Natural killer cell (primary cell): Measurements from ENCODE around the gene SLC35D1. TPM values are rescaled to one million over a fixed set of nuclear protein-coding genes. Genes with fewer than 3 reads are reported as not detected.
"Not testable (repeated sequence)": the region's sequence is repeated elsewhere in the genome, so short reads cannot be mapped to it uniquely, and the experiment has no call there.

ENCODE experiments used
- ATAC-seq, 3 donors: fragments of 150-1000 bp in 2 of 3; fragments of 200-7000 bp in 1 of 3; cut with Tn5 transposase; 1 replicate in 1 of 3; 2 replicates in 2 of 3; pipeline ENCODE4 v1.10.0; 2021; ENCODE audit warnings: mild to moderate bottlenecking in 2 of 3, moderate library complexity in 2 of 3
- DNase-seq, 2 donors: peaks; one replicate each; pipeline versions ENCODE4 v3.0.0 to v3.0.0-alpha.2; 2013 to 2021; ENCODE audit warnings: mixed read lengths in 1 of 2
- H3K27ac ChIP-seq: one replicate; pipeline ENCODE4 v1.5.1; 2013; ENCODE audit warnings: mild to moderate bottlenecking, low read length
- H3K27me3 ChIP-seq: one replicate; pipeline ENCODE4 v1.6.1; 2013; ENCODE audit warnings: low read length; ENCODE audit not compliant: control insufficient read depth, insufficient read depth
- H3K36me3 ChIP-seq: one replicate; pipeline ENCODE4 v1.6.1; 2013; ENCODE audit warnings: low read length; ENCODE audit not compliant: control insufficient read depth, insufficient read depth
- H3K4me1 ChIP-seq: one replicate; pipeline ENCODE4 v1.6.1; 2013; ENCODE audit warnings: low read length; ENCODE audit not compliant: control insufficient read depth, insufficient read depth
- H3K4me3 ChIP-seq: one replicate; pipeline ENCODE4 v1.5.1; 2013; ENCODE audit warnings: low read length
- H3K9me3 ChIP-seq: one replicate; pipeline ENCODE4 v1.6.1; 2013; ENCODE audit warnings: low read length; ENCODE audit not compliant: control insufficient read depth, insufficient read depth
- H3K27ac Mint-ChIP-seq, 2 donors: one replicate each; pipeline ENCODE4 v1.8.0; 2022; ENCODE audit warnings: mild to moderate bottlenecking in 2 of 2, mixed read lengths in 2 of 2, moderate library complexity in 1 of 2
- H3K27me3 Mint-ChIP-seq, 2 donors: one replicate each; pipeline ENCODE4 v1.8.0; 2022; ENCODE audit warnings: low read depth in 2 of 2, mixed read lengths in 2 of 2
- H3K36me3 Mint-ChIP-seq: one replicate; pipeline ENCODE4 v1.8.0; 2022; ENCODE audit warnings: mixed read lengths
- H3K4me1 Mint-ChIP-seq, 2 donors: one replicate each; pipeline ENCODE4 v1.8.0; 2022; ENCODE audit warnings: mixed read lengths in 2 of 2
- H3K4me3 Mint-ChIP-seq: one replicate; pipeline ENCODE4 v1.8.0; 2022; ENCODE audit warnings: mild to moderate bottlenecking, moderate library complexity, mixed read lengths
- H3K9me3 Mint-ChIP-seq, 2 donors: one replicate each; pipeline ENCODE4 v1.8.0; 2022; ENCODE audit warnings: mixed read lengths in 2 of 2
- WGBS: methylation state at CpG from one replicate; pipeline ENCODE4 v1.1.7; 2013; ENCODE audit warnings: missing lambda C conversion rate; ENCODE audit not compliant: insufficient coverage; 5-methylcytosine and 5-hydroxymethylcytosine counted together
- intact Hi-C: fragments of 100-400 bp; cut with micrococcal nuclease; formaldehyde crosslinking; loops from one replicate; pipeline ENCODE4 v1.14.2; 2022
- total RNA-seq, 4 donors: library from RNA; stranded (reverse); fragments of 120-200 nt in 1 of 4; gene quantifications; one replicate each; pipeline versions ENCODE4 v1.2.3 to v1.2.4, GENCODE V29; 2013 to 2022
- TF ChIP-seq, protein P1 (sequence below): fragments of 200-600 bp; IDR thresholded peaks from one replicate; pipeline ENCODE4 v1.8.0; 2022; ENCODE audit warnings: antibody characterized with exemption

The SLC35D1 gene
- total RNA-seq, 3 donors from 2014 or later (not counting 1 experiment from before 2014, with no cell fraction given), result 12.9 to 17.0 (median 16.1) TPM

DNA sequence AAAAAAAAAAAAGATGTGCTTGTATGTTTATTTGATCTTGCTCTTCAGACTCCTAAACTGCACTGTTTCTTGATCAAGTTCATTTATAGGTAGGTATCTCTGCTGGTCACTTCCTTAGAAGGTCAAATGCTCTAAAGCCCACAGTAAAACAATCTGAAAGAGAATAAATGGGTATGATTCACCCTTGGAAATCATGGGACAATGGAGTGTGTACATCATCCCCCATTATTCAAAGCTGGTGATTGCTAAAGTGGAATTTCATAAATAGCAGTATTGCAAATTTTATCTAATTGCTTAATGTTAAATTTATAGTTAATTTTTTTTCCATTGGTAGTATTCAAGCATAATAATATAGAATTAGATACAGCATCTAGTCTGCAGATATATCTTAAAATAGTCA lies 75.7 kb downstream of the SLC35D1 start:
- no peaks in the 10 kb centered on the region for H3K4me1 ChIP-seq
- H3K36me3 Mint-ChIP-seq, result peaks cover 6% of the 10 kb centered on the region
- TF ChIP-seq, protein P1, sequence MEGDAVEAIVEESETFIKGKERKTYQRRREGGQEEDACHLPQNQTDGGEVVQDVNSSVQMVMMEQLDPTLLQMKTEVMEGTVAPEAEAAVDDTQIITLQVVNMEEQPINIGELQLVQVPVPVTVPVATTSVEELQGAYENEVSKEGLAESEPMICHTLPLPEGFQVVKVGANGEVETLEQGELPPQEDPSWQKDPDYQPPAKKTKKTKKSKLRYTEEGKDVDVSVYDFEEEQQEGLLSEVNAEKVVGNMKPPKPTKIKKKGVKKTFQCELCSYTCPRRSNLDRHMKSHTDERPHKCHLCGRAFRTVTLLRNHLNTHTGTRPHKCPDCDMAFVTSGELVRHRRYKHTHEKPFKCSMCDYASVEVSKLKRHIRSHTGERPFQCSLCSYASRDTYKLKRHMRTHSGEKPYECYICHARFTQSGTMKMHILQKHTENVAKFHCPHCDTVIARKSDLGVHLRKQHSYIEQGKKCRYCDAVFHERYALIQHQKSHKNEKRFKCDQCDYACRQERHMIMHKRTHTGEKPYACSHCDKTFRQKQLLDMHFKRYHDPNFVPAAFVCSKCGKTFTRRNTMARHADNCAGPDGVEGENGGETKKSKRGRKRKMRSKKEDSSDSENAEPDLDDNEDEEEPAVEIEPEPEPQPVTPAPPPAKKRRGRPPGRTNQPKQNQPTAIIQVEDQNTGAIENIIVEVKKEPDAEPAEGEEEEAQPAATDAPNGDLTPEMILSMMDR, result no peak
- H3K27me3 Mint-ChIP-seq, result no peaks in the 10 kb centered on the region
- peaks cover 12 to 25% of the 10 kb centered on the region in 2 donors for H3K4me1 Mint-ChIP-seq
- no peak overlapping the region for H3K27ac ChIP-seq
- H3K36me3 ChIP-seq, result peaks cover 68% of the 10 kb centered on the region
- no peak for DNase-seq
- no peaks in the 10 kb centered on the region for H3K9me3 ChIP-seq
- no peak overlapping the region for H3K4me3 Mint-ChIP-seq
- intact Hi-C loops, result no loop called here
- H3K4me3 ChIP-seq, result no peak overlapping the region
- H3K27ac Mint-ChIP-seq, result peak overlapping the region; percentile 17 to 58
- H3K9me3 Mint-ChIP-seq, result no peaks in the 10 kb centered on the region
- H3K27me3 ChIP-seq, result no peaks in the 10 kb centered on the region
- no peak for ATAC-seq

DNA sequence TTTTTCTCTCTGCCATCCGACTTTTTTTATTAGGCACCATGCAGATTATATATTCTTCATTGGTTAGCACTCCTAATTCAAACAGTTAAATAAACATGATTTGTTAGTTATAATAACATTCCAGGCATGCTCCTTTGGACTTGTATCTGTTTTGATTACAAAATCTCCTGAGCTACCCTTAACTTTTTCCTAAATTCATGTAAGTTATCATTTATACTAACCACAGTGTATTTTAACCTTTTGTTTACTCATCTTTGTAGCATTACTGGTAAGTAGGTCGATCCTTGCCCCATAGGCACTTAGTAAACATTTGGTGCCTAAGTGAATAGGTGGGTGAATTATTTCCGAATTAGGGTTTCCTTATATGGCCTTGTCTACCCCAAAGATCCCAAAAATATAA lies 85.4 kb downstream of the SLC35D1 start:
- DNase-seq, result no peak
- Histone ChIP-seq H3K27me3 (no peaks in the 10 kb centered on the region), H3K27ac (no peak overlapping the region), H3K36me3 (peaks cover 69% of the 10 kb centered on the region), H3K9me3 (no peaks in the 10 kb centered on the region), H3K4me3 (no peak overlapping the region), H3K4me1 (no peaks in the 10 kb centered on the region)
- Mint-ChIP-seq H3K27me3 (no peaks in the 10 kb centered on the region), H3K4me3 (no peak overlapping the region), H3K27ac (peak overlapping the region in 1 of 2 donors; percentile 56), H3K4me1 (peaks cover 18 to 27% of the 10 kb centered on the region in 2 donors), H3K9me3 (peaks cover 0 to 4% of the 10 kb centered on the region in 2 donors), H3K36me3 (peaks cover 31% of the 10 kb centered on the region)
- TF ChIP-seq, protein P1, result no peak
- no peak for ATAC-seq
- intact Hi-C loops, result no loop called here
- 90% methylated on average over 1 of the region's 3 CpGs for WGBS

DNA sequence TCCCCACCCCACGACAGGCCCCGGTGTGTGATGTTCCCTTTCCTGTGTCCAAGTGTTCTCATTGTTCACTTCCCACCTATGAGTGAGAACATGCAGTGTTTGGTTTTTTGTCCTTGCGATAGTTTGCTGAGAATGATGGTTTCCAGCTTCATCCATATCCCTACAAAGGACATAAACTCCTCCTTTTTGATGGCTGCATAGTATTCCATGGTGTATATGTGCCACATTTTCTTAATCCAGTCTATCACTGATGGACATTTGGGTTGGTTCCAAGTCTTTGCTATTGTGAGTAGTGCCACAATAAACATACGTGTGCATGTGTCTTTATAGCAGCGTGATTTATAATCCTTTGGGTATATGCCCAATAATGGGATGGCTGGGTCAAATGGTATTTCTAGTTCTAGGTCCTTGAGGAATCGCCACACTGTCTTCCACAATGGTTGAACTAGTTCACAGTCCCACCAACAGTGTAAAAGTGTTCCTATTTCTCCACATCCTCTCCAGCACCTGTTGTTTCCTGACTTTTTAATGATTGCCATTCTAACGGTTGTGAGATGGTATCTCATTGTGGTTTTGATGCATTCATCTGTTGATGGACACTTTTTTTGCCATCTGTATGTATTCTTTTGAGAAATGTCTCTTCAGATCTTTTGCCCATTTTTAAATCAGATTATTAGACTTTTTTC lies 87.6 kb downstream of the SLC35D1 start:
- H3K27ac ChIP-seq, H3K27me3 Mint-ChIP-seq, DNase-seq, H3K4me1 ChIP-seq, ATAC-seq, intact Hi-C loops, H3K4me3 ChIP-seq, H3K27me3 ChIP-seq, H3K9me3 Mint-ChIP-seq, H3K4me3 Mint-ChIP-seq, H3K9me3 ChIP-seq: not testable (repeated sequence)
- H3K36me3 ChIP-seq, result peaks cover 70% of the 10 kb centered on the region
- H3K36me3 Mint-ChIP-seq, result peaks cover 25% of the 10 kb centered on the region
- 81% methylated on average over 3 of the region's 7 CpGs for WGBS
- H3K4me1 Mint-ChIP-seq, result peaks cover 23 to 33% of the 10 kb centered on the region in 2 donors
- peak overlapping the region; percentile 44 to 58 for H3K27ac Mint-ChIP-seq

DNA sequence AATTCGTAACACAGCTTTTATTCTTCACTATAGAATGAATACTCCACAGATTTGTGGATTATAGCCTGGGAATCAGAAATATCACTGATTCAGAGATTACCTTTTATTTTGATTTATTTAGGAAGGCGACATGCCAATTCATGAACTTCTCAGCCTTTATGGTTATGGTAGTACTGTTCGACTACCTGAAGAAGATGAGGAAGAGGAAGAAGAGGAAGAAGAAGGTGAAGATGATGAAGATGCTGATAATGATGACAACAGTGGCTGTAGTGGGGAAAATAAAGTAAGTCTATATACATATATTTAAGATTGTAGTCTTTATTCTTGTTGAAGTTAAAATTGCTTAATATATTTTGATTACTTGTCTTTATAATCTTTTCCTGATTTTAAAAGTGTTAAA lies 96.0 kb downstream of the SLC35D1 start:
- Mint-ChIP-seq H3K36me3 (no peaks in the 10 kb centered on the region), H3K9me3 (no peaks in the 10 kb centered on the region), H3K27ac (peak overlapping the region in 1 of 2 donors; percentile 65), H3K4me1 (peaks cover 40 to 50% of the 10 kb centered on the region in 2 donors), H3K27me3 (no peaks in the 10 kb centered on the region), H3K4me3 (no peak overlapping the region)
- intact Hi-C loops, result no loop called here
- Histone ChIP-seq H3K36me3 (peaks cover 64% of the 10 kb centered on the region), H3K9me3 (no peaks in the 10 kb centered on the region), H3K27ac (no peak overlapping the region), H3K27me3 (no peaks in the 10 kb centered on the region), H3K4me3 (no peak overlapping the region), H3K4me1 (no peaks in the 10 kb centered on the region)
- DNase-seq (no peak), ATAC-seq (no peak)
- TF ChIP-seq, protein P1, result no peak
- WGBS, result 91% methylated on average over 2 of the region's 3 CpGs
